Measurements from ENCODE around the gene GPBP1L1. TPM values are rescaled to one million over a fixed set of nuclear protein-coding genes. Genes with fewer than 3 reads are reported as not detected.

GPBP1L1 gene
- total and polyA plus RNA-seq, 2 of the 4 experiments (the other 2 are of a cell fraction): 31.5 to 57.4 TPM

DNA sequence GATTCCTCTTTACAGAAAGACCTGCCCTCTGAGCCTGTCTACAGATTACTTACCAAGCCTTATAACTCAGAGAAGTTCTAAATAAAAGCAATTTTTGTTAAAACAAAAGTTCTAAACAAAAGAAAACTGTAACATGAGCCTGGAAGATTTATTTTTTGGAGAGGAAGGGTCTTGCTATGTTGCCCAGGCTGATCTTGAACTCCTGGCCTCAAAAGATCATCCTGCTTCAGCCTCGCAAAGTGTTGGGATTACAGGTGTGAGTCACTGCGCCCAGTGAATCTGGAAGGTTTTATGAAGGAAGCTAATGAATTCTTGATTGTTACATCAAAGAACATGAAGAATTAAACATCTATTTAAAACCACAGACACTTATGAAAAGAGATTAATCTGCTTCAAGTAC, 27.1 kb downstream of the GPBP1L1 start:
- H2BK120ac ChIP-seq (ENCODE audit: low read depth, low read length): no peak overlapping the region
- H2BK15ac ChIP-seq (ENCODE audit: low read depth, low read length): no peak overlapping the region
- H2BK20ac ChIP-seq (ENCODE audit: low read depth, low read length): no peak overlapping the region
- no peak overlapping the region for H2AK5ac ChIP-seq (ENCODE audit: low read depth, low read length)
- in situ Hi-C loops (cut with MboI; ENCODE audit: low sequenced_read_pairs): no loop called here
- H3K9me3 ChIP-seq (ENCODE audit: control insufficient read depth, insufficient read depth, low read length): no peaks in the 10 kb centered on the region
- H3K9me1 ChIP-seq (ENCODE audit: insufficient read depth, low read length): no peaks in the 10 kb centered on the region
- H3K18ac ChIP-seq (ENCODE audit: low read depth, low read length): no peak overlapping the region
- H3K14ac ChIP-seq (replicated peaks; ENCODE audit: low read depth, low read length): no peak overlapping the region
- WGBS, 2 experiments (ENCODE audit: extremely low coverage in 2 of 2, insufficient read length in 1 of 2): no CpG with 5 or more reads among the region's 2 CpGs
- ATAC-seq (ENCODE audit: low read depth): no peak
- H3K36me3 ChIP-seq (ENCODE audit: control insufficient read depth, insufficient read depth, low read length): peaks cover 37% of the 10 kb centered on the region
- H4K91ac ChIP-seq (ENCODE audit: insufficient read depth, low read depth, low read length): no peak overlapping the region
- H4K20me1 ChIP-seq (ENCODE audit: insufficient read depth, low read length): peaks cover 21% of the 10 kb centered on the region
- H2AK9ac ChIP-seq (replicated peaks; ENCODE audit: low read depth, low read length, poor library complexity): no peak overlapping the region
- POLR2A ChIA-PET (ENCODE audit: unreplicated experiment): no interaction called here
- H3K56ac ChIP-seq (ENCODE audit: extremely low read depth, insufficient read depth, low read length): no peak overlapping the region
- H2BK5ac ChIP-seq (ENCODE audit: low read depth, low read length, poor library complexity, severe bottlenecking): no peak overlapping the region
- intact Hi-C loops (cut with micrococcal nuclease): no loop called here
- H2AFZ ChIP-seq (replicated peaks; ENCODE audit: low read length, poor library complexity): no peak overlapping the region
- BruUV-seq (replicated peaks): no TSS peak
- H3K23ac ChIP-seq (ENCODE audit: low read depth, low read length): no peak overlapping the region
- H4K8ac ChIP-seq (ENCODE audit: low read depth in 2 of 2, low read length in 2 of 2): no peak overlapping the region
- TF ChIP-seq FOS (IDR thresholded peaks at IDR 0.05; ENCODE audit: low read depth, low read length) (no peak), MAZ (IDR thresholded peaks at IDR 0.05; ENCODE audit: borderline replicate concordance, low read depth, low read length) (no peak), NFE2L2 (IDR thresholded peaks at IDR 0.05; ENCODE audit: low read depth, low read length) (no peak), CHD1 (IDR thresholded peaks at IDR 0.05; ENCODE audit: low read depth, low read length) (no peak), RFX5 (IDR thresholded peaks at IDR 0.05; ENCODE audit: low read depth, low read length) (no peak), RAD21 (IDR thresholded peaks at IDR 0.05; ENCODE audit: low read length) (no peak), BHLHE40 (IDR thresholded peaks at IDR 0.05; ENCODE audit: low read depth, low read length) (no peak), MAFK (IDR thresholded peaks at IDR 0.05; ENCODE audit: low read depth, low read length) (no peak), RCOR1 (IDR thresholded peaks at IDR 0.05; ENCODE audit: insufficient replicate concordance, low read length) (no peak)
- H3K9ac ChIP-seq (ENCODE audit: low read depth, low read length): no peak overlapping the region
- H3K4me1 ChIP-seq (ENCODE audit: control insufficient read depth, insufficient read depth, low read length): peaks cover 2% of the 10 kb centered on the region; the same call in 1 of the 2 replicates
- no peak overlapping the region for H3K4ac ChIP-seq (ENCODE audit: low read depth, low read length)
- DNase-seq: no peak
- H3K27me3 ChIP-seq (ENCODE audit: control insufficient read depth, insufficient read depth, low read length): no peaks in the 10 kb centered on the region
- CTCF ChIA-PET: no interaction called here
- no peak overlapping the region for H4K5ac ChIP-seq (ENCODE audit: low read depth, low read length)
- H3K79me1 ChIP-seq (ENCODE audit: low read depth in 1 of 2, low read length in 2 of 2): peaks cover 32 to 62% of the 10 kb centered on the region in 2 experiments
- H3K4me3 ChIP-seq (ENCODE audit: insufficient read depth, low read depth, low read length): no peak overlapping the region
- no peak overlapping the region for H3K4me2 ChIP-seq (ENCODE audit: low read depth, low read length)
- no peak overlapping the region for H3K27ac ChIP-seq (ENCODE audit: insufficient read depth, low read length)
- dilution Hi-C loops (cut with HindIII; ENCODE audit: low sequenced_read_pairs, unreplicated experiment): no loop called here
